H9 (cell line): Measurements from ENCODE around the gene ACSS2. TPM values are rescaled to one million over a fixed set of nuclear protein-coding genes. Genes with fewer than 3 reads are reported as not detected.

Source experiments
- DNase-seq: peaks from one replicate; pipeline ENCODE4 v3.0.0-alpha.2; 2017
- H2AFZ ChIP-seq: one replicate; pipeline ENCODE4 v1.6.1; 2013; ENCODE audit warnings: mild to moderate bottlenecking, low read length, control low read depth, moderate library complexity
- H2AK5ac ChIP-seq: 2 replicates; pipeline ENCODE4 v1.6.1; 2013; ENCODE audit warnings: low read length, control low read depth, mixed read lengths; ENCODE audit not compliant: insufficient read length
- H2BK120ac ChIP-seq: one replicate; pipeline ENCODE4 v1.6.1; 2013; ENCODE audit warnings: low read depth, mild to moderate bottlenecking, low read length, control low read depth, inconsistent platforms; ENCODE audit not compliant: poor library complexity, severe bottlenecking
- H2BK12ac ChIP-seq: 2 replicates; pipeline ENCODE4 v1.6.1; 2013; ENCODE audit warnings: low read length, control low read depth, mixed read lengths, low read depth; ENCODE audit not compliant: insufficient read length
- H2BK15ac ChIP-seq: 2 replicates; pipeline ENCODE4 v1.6.1; 2013; ENCODE audit warnings: low read depth, low read length, control low read depth
- H2BK20ac ChIP-seq: one replicate; pipeline ENCODE4 v1.6.1; 2013; ENCODE audit warnings: low read depth, mild to moderate bottlenecking, low read length, control low read depth, inconsistent platforms; ENCODE audit not compliant: poor library complexity, severe bottlenecking
- H2BK5ac ChIP-seq: 2 replicates; pipeline ENCODE4 v1.6.1; 2013; ENCODE audit warnings: low read length, control low read depth, mixed read lengths; ENCODE audit not compliant: insufficient read length
- H3K14ac ChIP-seq: 2 replicates; pipeline ENCODE4 v1.6.1; 2013; ENCODE audit warnings: low read length, control low read depth; ENCODE audit not compliant: insufficient read depth
- H3K18ac ChIP-seq: 2 replicates; pipeline ENCODE4 v1.6.1; 2013; ENCODE audit warnings: low read depth, mild to moderate bottlenecking, mixed read lengths, low read length, control low read depth; ENCODE audit not compliant: insufficient read length
- H3K23ac ChIP-seq: 2 replicates; pipeline ENCODE4 v1.6.1; 2013; ENCODE audit warnings: low read length, control low read depth, mixed read lengths, low read depth; ENCODE audit not compliant: insufficient read length
- H3K23me2 ChIP-seq: 2 replicates; pipeline ENCODE4 v1.6.1; 2013; ENCODE audit warnings: low read depth, mild to moderate bottlenecking, mixed read lengths, low read length, control low read depth; ENCODE audit not compliant: insufficient read length, poor library complexity, severe bottlenecking
- H3K27ac ChIP-seq: 2 replicates; pipeline ENCODE4 v1.5.1; 2013; ENCODE audit warnings: low read length, control low read depth, mixed read lengths, low read depth; ENCODE audit not compliant: insufficient read length
- H3K27me3 ChIP-seq: 2 replicates; pipeline ENCODE4 v1.6.1; 2013; ENCODE audit warnings: low read length, control low read depth, inconsistent platforms; ENCODE audit not compliant: insufficient read depth
- H3K4ac ChIP-seq: 2 replicates; pipeline ENCODE4 v1.6.1; 2013; ENCODE audit warnings: low read depth, mild to moderate bottlenecking, control low read depth, inconsistent platforms, low read length, moderate library complexity
- H3K4me1 ChIP-seq: 2 replicates; pipeline ENCODE4 v1.6.1; 2013; ENCODE audit warnings: low read length, control low read depth, inconsistent platforms; ENCODE audit not compliant: insufficient read depth
- H3K4me2 ChIP-seq: 2 replicates; pipeline ENCODE4 v1.6.1; 2013; ENCODE audit warnings: low read length, control low read depth, mixed read lengths; ENCODE audit not compliant: insufficient read length, insufficient read depth
- H3K56ac ChIP-seq: 2 replicates; pipeline ENCODE4 v1.6.1; 2013; ENCODE audit warnings: low read depth, mild to moderate bottlenecking, mixed read lengths, low read length, control low read depth; ENCODE audit not compliant: insufficient read length
- H3K79me1 ChIP-seq: 2 replicates; pipeline ENCODE4 v1.6.1; 2013; ENCODE audit warnings: low read depth, mild to moderate bottlenecking, moderate library complexity, low read length, control low read depth, inconsistent platforms; ENCODE audit not compliant: insufficient read depth, poor library complexity, severe bottlenecking
- H3K79me2 ChIP-seq: 2 replicates; pipeline ENCODE4 v1.6.1; 2013; ENCODE audit warnings: low read length, control low read depth, inconsistent platforms; ENCODE audit not compliant: insufficient read depth
- H3K9ac ChIP-seq: 2 replicates; pipeline ENCODE4 v1.6.1; 2013; ENCODE audit warnings: low read length, control low read depth, mixed read lengths; ENCODE audit not compliant: insufficient read length; ENCODE audit errors: extremely low read depth
- H3K9me3 ChIP-seq: one replicate; pipeline ENCODE4 v1.6.1; 2013; ENCODE audit warnings: low read depth, low read length, inconsistent platforms; ENCODE audit not compliant: control insufficient read depth
- H3T11ph ChIP-seq: one replicate; pipeline ENCODE4 v1.6.1; 2013; ENCODE audit warnings: mild to moderate bottlenecking, low read length, control low read depth, inconsistent platforms
- H4K20me1 ChIP-seq: one replicate; pipeline ENCODE4 v1.6.1; 2013; ENCODE audit not compliant: control insufficient read depth, insufficient read length, insufficient read depth
- H4K5ac ChIP-seq: 2 replicates; pipeline ENCODE4 v1.6.1; 2013; ENCODE audit warnings: low read depth, mild to moderate bottlenecking, mixed read lengths, low read length, control low read depth; ENCODE audit not compliant: insufficient read length
- H4K8ac ChIP-seq: replicated peaks from 2 replicates; pipeline ENCODE4 v1.6.1; 2013; ENCODE audit warnings: low read length, control low read depth, mixed read lengths, low read depth; ENCODE audit not compliant: insufficient read length
- H4K91ac ChIP-seq: 2 replicates; pipeline ENCODE4 v1.6.1; 2013; ENCODE audit warnings: low read depth, mild to moderate bottlenecking, moderate library complexity, mixed read lengths, low read length, control low read depth; ENCODE audit not compliant: insufficient read length
- H3K27ac Mint-ChIP-seq, 3 experiments: 2 replicates in 2 of 3; 3 replicates in 1 of 3; pipeline ENCODE4 v1.8.0; 2020 to 2021; ENCODE audit warnings: mixed read lengths in 3 of 3, mild to moderate bottlenecking in 1 of 3, moderate library complexity in 1 of 3
- H3K27me3 Mint-ChIP-seq: 2 replicates; pipeline ENCODE4 v1.8.0; 2021; ENCODE audit warnings: low read depth, mild to moderate bottlenecking, moderate library complexity, mixed read lengths
- H3K36me3 Mint-ChIP-seq, 3 experiments: 2 replicates in 2 of 3; 3 replicates in 1 of 3; pipeline ENCODE4 v1.8.0; 2020 to 2021; ENCODE audit warnings: low read depth in 3 of 3, mixed read lengths in 3 of 3; ENCODE audit not compliant: insufficient read depth in 1 of 3
- H3K4me1 Mint-ChIP-seq, 2 experiments: 2 replicates each; pipeline ENCODE4 v1.8.0; 2020; ENCODE audit warnings: mixed read lengths in 2 of 2
- H3K4me3 Mint-ChIP-seq, 2 experiments: 2 replicates in 1 of 2; 3 replicates in 1 of 2; pipeline ENCODE4 v1.8.0; 2020 to 2021; ENCODE audit warnings: mild to moderate bottlenecking in 2 of 2, mixed read lengths in 2 of 2, moderate library complexity in 1 of 2
- H3K9me3 Mint-ChIP-seq, 2 experiments: 2 replicates in 1 of 2; 3 replicates in 1 of 2; pipeline ENCODE4 v1.8.0; 2020; ENCODE audit warnings: mild to moderate bottlenecking in 2 of 2, mixed read lengths in 2 of 2, moderate library complexity in 1 of 2
- CTCF ChIP-seq: fragments of 200-600 bp; sonication (generic); conservative IDR thresholded peaks from 3 replicates; pipeline ENCODE4 v1.8.0; 2021; ENCODE audit warnings: antibody characterized with exemption, mild to moderate bottlenecking
- WGBS: extraction: QIAGEN DNeasy Blood & Tissue Kit; methylation state at CpG from one replicate; pipeline ENCODE4 v1.1.7; 2013; ENCODE audit warnings: missing lambda C conversion rate, low lambda C conversion rate, mixed read lengths; ENCODE audit not compliant: insufficient read length; ENCODE audit errors: extremely low coverage; 5-methylcytosine and 5-hydroxymethylcytosine counted together
- total RNA-seq: library from RNA; stranded (reverse); gene quantifications from 2 replicates; pipeline ENCODE4 v1.2.1, GENCODE V29; 2021

The ACSS2 gene
- total RNA-seq, 1 experiment from 2014 or later: 15.4 TPM

DNA sequence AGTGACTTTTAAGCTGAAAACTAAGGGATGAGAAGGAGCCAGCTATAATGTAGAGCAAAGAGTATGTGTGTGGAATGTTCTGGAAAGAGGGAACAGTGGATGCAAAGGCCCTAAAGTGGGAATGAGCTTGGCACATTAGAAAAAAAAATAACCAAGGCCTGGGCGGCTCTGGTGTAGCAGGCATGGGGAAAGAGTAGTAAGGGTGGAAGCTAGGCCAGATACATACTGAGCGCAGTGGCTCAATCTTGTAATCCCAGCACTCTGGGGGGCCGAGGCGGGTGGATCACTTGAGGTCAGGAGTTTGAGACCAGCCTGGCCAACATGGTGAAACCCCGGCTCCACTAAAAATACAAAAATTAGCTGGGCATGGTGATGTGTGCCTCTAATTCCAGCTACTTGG, 12.2 kb upstream of the ACSS2 start:
- Histone ChIP-seq H3K4me1 (no peaks in the 10 kb centered on the region), H3K18ac (no peak overlapping the region), H2BK20ac (no peak overlapping the region), H3K9me3 (no peaks in the 10 kb centered on the region), H2BK120ac (no peak overlapping the region), H2AFZ (no peak overlapping the region), H3K27me3 (no peaks in the 10 kb centered on the region), H4K20me1 (no peaks in the 10 kb centered on the region), H3K14ac (no peak overlapping the region), H3K23me2 (no peaks in the 10 kb centered on the region), H2BK5ac (no peak overlapping the region), H3K4me2 (no peak overlapping the region), H3K79me1 (no peaks in the 10 kb centered on the region), H4K8ac (no peak overlapping the region), H3K56ac (no peak overlapping the region), H3T11ph (no peak overlapping the region), H3K9ac (no peak overlapping the region), H3K4ac (no peak overlapping the region), H2BK15ac (no peak overlapping the region), H3K79me2 (no peaks in the 10 kb centered on the region), H2AK5ac (no peak overlapping the region), H4K5ac (no peak overlapping the region), H3K27ac (no peak overlapping the region), H2BK12ac (no peak overlapping the region), H3K23ac (no peak overlapping the region), H4K91ac (no peak overlapping the region)
- no peak for DNase-seq
- H3K4me1 Mint-ChIP-seq: peaks cover 8% of the 10 kb centered on the region in 2 experiments
- peaks cover 5 to 38% (median 11%) of the 10 kb centered on the region in 3 experiments; a peak in 6 of 7 replicates for H3K36me3 Mint-ChIP-seq
- no CpG with 5 or more reads among the region's 5 CpGs for WGBS
- H3K27me3 Mint-ChIP-seq: no peaks in the 10 kb centered on the region
- no peak for TF ChIP-seq CTCF
- H3K27ac Mint-ChIP-seq: peak overlapping the region; percentile 4 to 37 (median 8); a peak in 3 of 7 replicates
- no peaks in the 10 kb centered on the region for H3K9me3 Mint-ChIP-seq
- no peak overlapping the region for H3K4me3 Mint-ChIP-seq
